Measurements from ENCODE around the gene POLR2F. TPM values are rescaled to one million over a fixed set of nuclear protein-coding genes. Genes with fewer than 3 reads are reported as not detected.
"Not testable (repeated sequence)": the region's sequence is repeated elsewhere in the genome, so short reads cannot be mapped to it uniquely, and the experiment has no call there.

POLR2F gene
- total and polyA plus RNA-seq, 5 experiments from 2014 or later: 38.0 to 172 (median 129) TPM

DNA sequence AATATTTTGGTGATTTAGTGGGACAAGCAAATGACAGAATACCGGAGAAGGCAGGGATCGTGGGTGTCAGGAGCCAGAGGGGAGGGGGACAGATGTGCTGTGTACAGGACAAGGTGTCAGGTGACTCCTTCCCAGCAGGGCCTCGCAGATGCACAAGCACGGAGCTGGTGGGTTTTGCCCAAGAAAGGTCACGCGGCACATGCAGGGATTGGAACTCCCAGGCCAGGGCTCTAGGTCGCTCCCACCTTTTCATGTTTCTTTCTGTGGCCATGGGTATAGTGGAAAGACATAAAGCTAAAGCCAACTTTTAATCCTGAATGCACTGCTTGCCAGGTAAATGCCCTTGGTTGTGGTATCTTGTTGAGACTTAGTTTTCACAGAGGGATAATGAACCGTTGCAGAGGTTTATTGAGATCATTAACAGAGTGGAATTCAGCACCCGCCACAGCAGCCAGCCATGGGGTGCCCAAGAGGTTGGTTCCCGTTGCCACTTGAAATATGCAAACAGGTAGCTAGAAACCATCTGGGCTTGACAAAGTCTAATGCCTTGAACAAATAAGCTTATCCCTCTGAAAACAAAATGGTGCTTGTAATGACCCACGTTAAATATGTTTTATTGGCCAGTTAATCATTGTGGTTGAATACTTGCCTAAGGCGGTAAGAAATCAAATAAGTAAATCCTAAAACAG is 10.2 kb upstream of the POLR2F start:
- Mint-ChIP-seq H3K4me3 (no peak overlapping the region), H3K9me3 (no peaks in the 10 kb centered on the region), H3K27ac (no peak overlapping the region), H3K36me3 (peaks cover 0 to 29% (median 6%) of the 10 kb centered on the region in 3 donors), H3K4me1 (peaks cover 0 to 3% (median 0%) of the 10 kb centered on the region in 4 donors), H3K27me3 (no peaks in the 10 kb centered on the region)
- POLR2A ChIA-PET: no interaction called here
- DNase-seq: no peak
- no peak for ATAC-seq

DNA sequence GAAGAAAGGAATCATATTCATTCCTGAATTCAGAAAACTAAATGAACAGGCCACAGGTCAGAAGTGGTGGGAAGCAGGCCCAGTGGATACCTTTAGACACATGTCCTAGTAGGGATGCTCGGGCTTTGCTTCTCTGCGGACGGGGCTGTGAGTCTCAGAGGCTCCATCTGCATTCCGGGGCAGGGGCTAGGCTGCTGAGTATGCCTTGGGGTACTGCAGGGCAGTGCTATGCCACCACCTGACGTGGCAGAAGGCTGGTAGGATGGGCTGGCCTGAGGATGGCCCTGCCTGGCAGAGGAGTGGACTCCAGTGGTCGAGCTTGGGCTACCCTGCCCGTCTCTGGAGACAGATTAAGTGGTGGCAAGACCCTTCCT is 9.7 kb upstream of the POLR2F start:
- ATAC-seq: no peak
- no peak overlapping the region for H3K4me3 Mint-ChIP-seq
- H3K9me3 Mint-ChIP-seq: no peaks in the 10 kb centered on the region
- H3K36me3 Mint-ChIP-seq: peaks cover 0 to 29% (median 6%) of the 10 kb centered on the region in 3 donors
- peaks cover 0 to 3% (median 0%) of the 10 kb centered on the region in 4 donors for H3K4me1 Mint-ChIP-seq
- POLR2A ChIA-PET: no interaction called here
- no peak overlapping the region for H3K27ac Mint-ChIP-seq
- H3K27me3 Mint-ChIP-seq: no peaks in the 10 kb centered on the region
- no peak for DNase-seq

DNA sequence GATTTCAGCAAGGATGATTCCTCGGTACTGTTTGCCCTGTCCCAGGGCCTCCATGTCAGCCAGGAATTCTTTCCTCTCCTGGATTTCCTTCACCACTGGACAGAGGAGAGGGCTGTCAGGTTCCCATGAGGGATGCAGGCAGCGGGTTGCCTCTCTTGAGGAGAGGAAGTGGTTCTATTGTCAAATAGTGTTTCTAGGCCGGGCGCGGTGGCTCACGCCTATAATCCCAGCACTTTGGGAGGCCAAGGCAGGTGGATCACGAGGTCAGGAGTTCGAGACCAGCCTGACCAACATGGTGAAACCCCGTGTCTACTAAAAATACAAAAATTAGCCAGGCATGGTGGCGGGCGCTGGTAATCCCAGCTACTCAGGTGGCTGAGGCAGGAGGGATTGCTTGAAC is 9.1 kb upstream of the POLR2F start:
- POLR2A ChIA-PET, H3K4me3 Mint-ChIP-seq, H3K27me3 Mint-ChIP-seq, H3K4me1 Mint-ChIP-seq, H3K27ac Mint-ChIP-seq, H3K9me3 Mint-ChIP-seq, DNase-seq, ATAC-seq: not testable (repeated sequence)
- peaks cover 0 to 26% (median 6%) of the 10 kb centered on the region in 3 donors for H3K36me3 Mint-ChIP-seq

DNA sequence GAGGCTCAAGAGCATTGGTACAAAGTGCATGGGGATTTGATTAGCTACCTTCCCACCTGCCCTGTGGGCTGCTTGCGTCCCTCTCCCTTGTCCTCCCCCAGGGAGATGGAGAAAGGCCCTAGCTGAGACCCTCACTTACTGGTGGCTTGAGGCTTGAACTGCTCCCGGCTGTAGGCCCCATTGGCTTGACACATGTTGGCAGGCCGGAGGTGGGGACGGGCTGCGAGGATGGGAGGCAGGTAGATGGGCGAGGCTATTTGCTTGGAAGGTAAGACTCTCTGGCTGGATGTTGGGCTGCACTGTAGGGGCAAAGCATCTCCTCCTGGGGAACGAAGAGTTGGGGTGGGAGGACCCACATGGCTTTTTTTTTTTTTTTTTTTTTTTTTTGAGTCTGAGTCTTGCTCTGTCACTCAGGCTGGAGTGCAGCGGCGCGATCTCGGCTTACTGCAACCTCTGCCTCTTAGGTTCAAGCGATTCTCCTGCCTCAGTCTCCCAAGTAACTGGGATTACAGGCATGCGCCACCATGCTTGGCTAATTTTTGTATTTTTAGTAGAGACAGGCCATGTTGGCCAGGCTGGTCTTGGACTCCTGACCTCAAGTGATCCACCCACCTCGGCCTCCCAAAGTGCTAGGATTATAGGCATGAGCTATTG is 6.2 kb upstream of the POLR2F start:
- H3K4me1 Mint-ChIP-seq, H3K36me3 Mint-ChIP-seq, H3K27me3 Mint-ChIP-seq, DNase-seq, H3K4me3 Mint-ChIP-seq, POLR2A ChIA-PET, H3K9me3 Mint-ChIP-seq, ATAC-seq: not testable (repeated sequence)
- H3K27ac Mint-ChIP-seq: peak overlapping the region in 1 of 10 donors; percentile 20

DNA sequence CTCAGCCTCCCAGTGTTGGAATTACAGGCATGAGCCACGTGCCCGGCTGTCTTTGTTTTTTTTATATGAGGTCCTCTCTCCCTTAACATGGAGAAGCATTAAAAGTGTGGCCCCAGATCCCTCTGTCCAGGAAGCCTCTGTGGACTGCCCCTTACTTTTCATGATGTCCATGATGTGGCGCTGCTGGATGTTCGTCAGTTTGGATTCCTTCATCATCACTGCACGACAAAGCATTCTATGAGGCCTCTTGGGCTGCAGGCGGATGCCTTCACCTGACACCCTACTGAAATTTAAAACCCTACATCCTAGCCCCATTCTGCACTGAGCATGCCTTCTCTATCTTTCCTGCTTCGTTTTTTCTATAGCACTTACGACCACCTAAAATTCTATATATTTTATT is 2.2 kb upstream of the POLR2F start:
- POLR2A ChIA-PET: no interaction called here
- H3K27me3 Mint-ChIP-seq: peaks cover 2 to 14% (median 9%) of the 10 kb centered on the region in 5 donors
- no peaks in the 10 kb centered on the region for H3K9me3 Mint-ChIP-seq
- peaks cover 18 to 31% (median 29%) of the 10 kb centered on the region in 4 donors for H3K4me1 Mint-ChIP-seq
- H3K4me3 Mint-ChIP-seq: peak overlapping the region in 4 of 10 donors; percentile 26 to 55 (median 46)
- no peak overlapping the region for H3K27ac Mint-ChIP-seq
- no peak for ATAC-seq
- H3K36me3 Mint-ChIP-seq: peaks cover 0 to 3% (median 2%) of the 10 kb centered on the region in 3 donors
- DNase-seq: no peak

DNA sequence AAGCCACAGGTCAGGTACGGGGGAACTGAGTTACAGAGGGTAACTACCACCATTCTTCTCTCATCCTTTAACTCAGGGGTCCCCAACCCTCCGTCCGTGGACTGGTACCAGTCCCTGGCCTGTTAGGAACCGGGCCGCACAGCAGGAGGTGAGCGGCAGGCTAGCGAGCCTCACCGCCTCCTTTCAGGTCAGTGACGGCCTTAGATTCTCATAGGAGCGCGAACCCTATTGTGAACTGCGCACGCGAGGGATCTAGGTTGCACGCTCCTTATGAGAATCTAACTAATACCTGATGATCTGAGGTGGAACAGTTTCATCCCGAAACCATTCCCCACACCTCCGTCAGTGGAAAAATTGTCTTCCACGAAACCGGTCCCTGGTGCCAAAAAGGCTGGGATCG is 870 bp upstream of the POLR2F start:
- Mint-ChIP-seq H3K36me3 (peaks cover 0 to 16% (median 5%) of the 10 kb centered on the region in 3 donors), H3K4me1 (peaks cover 23 to 42% (median 40%) of the 10 kb centered on the region in 4 donors), H3K27ac (peak overlapping the region in 7 of 10 donors; percentile 34 to 99 (median 98)), H3K27me3 (peaks cover 2 to 14% (median 9%) of the 10 kb centered on the region in 5 donors), H3K4me3 (peak overlapping the region; percentile 91 to 100 (median 100))
- POLR2A ChIA-PET: interaction anchor here (2.0 kb wide), 1 partner anchor 344 kb away, joined by 5 read pairs; the partner anchor contains the start of gene GGA1
- not testable (repeated sequence) for DNase-seq, H3K9me3 Mint-ChIP-seq, ATAC-seq

DNA sequence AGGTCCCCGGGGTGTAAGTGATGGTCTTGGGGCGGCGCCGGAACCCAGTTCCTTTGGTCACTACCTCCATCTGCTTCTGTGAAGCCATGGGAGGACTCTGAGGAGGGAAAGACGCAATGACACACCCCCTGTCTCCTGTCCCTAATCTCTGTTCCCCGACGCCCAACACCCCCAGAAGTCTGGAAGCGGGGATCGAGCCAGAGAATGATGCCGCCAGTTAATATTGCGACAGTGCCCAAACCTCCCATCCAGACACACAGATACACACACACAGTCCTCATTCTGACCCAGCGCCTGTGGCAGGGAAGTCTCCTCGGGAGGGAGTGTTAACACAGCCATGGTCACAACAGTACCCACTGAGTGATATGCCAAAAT is 450 bp upstream of the POLR2F start:
- Mint-ChIP-seq H3K9me3 (no peaks in the 10 kb centered on the region), H3K4me1 (peaks cover 25 to 46% (median 43%) of the 10 kb centered on the region in 4 donors), H3K27ac (peak overlapping the region; percentile 53 to 99 (median 98)), H3K4me3 (peak overlapping the region; percentile 91 to 100 (median 100)), H3K36me3 (peaks cover 0 to 20% (median 8%) of the 10 kb centered on the region in 3 donors), H3K27me3 (peaks cover 2 to 14% (median 9%) of the 10 kb centered on the region in 5 donors)
- DNase-seq: no peak
- POLR2A ChIA-PET: interaction anchor here (0.9 to 2.0 kb wide), 6 partner anchors 20 to 729 kb away, joined by 3 to 5 read pairs (median 4); partner anchors contain the start of genes ANKRD54, GGA1, MICALL1 and TOMM22
- ATAC-seq: peak; percentile 53 to 60

DNA sequence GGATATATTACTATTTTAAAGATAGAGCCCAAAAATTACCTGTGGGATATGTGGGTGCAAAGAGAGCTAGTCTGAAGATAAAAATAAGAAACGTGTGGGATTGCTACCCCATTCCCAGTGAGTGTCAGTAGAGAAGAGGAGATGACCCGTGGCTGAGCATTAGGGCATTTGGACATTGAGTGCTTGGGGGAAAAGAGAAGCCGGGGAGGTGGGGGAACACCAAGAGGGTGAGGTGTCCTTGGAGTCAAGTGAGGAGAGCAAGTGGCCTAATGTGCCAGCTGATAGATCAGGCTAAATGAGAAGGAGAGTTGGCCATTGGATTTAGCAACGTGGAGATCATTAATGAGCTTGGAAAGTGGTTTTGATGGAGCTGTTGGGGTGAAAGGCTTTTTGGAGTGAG is 1.2 kb downstream of the POLR2F start:
- Mint-ChIP-seq H3K4me1 (peaks cover 27 to 56% (median 47%) of the 10 kb centered on the region in 4 donors), H3K27me3 (peaks cover 2 to 14% (median 9%) of the 10 kb centered on the region in 5 donors), H3K36me3 (peaks cover 11 to 36% (median 14%) of the 10 kb centered on the region in 3 donors), H3K4me3 (peak overlapping the region; percentile 91 to 100 (median 100)), H3K9me3 (no peaks in the 10 kb centered on the region), H3K27ac (peak overlapping the region; percentile 0 to 99 (median 74))
- DNase-seq (no peak), ATAC-seq (no peak)
- POLR2A ChIA-PET: interaction anchor here (0.6 to 1.1 kb wide), 3 partner anchors 78 to 544 kb away, joined by 3 to 7 read pairs (median 6); no protein-coding TSS in a partner anchor

DNA sequence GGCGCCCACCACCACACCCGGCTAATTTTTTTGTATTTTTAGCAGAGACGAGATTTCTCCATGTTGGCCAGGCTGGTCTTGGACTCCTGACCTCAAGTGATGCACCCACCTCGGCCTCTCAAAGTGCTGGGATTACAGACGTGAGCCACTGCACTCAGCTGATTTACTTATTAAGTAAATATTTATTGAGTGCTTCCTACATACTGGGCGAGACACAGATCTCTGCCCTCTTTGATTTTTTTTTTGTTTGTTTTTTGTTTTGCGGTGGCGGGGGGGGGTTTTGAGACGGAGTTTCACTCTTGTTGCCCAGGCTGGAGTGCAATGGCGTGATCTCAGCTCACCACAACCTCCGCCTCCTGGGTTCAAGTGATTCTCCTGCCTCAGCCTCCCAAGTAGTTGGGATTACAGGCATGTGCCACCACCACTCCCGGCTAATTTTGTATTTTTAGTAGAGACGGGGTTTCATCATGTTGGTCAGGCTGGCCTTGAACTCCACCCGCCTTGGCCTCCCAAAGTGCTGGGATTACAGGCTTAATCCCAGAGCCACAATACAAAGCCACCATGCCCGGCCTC is 2.4 kb downstream of the POLR2F start:
- not testable (repeated sequence) for H3K27ac Mint-ChIP-seq, H3K9me3 Mint-ChIP-seq, ATAC-seq, H3K4me3 Mint-ChIP-seq, DNase-seq
- Mint-ChIP-seq H3K4me1 (peaks cover 27 to 56% (median 47%) of the 10 kb centered on the region in 4 donors), H3K27me3 (peaks cover 2 to 14% (median 9%) of the 10 kb centered on the region in 5 donors), H3K36me3 (peaks cover 11 to 49% (median 18%) of the 10 kb centered on the region in 3 donors)
- POLR2A ChIA-PET: interaction anchor here (0.7 kb wide), 1 partner anchor 106 kb away, joined by 3 read pairs; no protein-coding TSS in a partner anchor

DNA sequence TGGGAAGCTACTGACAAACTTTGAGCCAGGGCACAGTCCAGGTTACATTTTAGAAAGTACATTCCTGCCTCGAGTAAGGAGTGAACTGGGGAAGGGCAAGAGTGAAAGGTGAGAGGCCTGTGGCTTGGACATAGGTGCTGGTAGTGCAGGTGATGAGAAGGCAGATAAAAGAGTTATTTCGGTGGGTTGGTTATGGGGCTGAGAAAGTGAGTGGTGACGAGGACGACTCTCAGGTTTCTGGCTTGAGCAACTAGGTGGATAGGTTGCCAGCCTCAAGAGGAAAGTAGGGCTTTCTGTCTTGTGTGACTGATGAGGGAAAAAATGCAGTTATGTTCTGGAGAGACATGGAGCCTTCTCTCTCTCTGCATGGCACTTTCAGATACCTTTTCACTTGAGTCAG is 3.7 kb downstream of the POLR2F start:
- Mint-ChIP-seq H3K4me3 (peak overlapping the region in 2 of 10 donors; percentile 4 to 35), H3K36me3 (peaks cover 11 to 62% (median 23%) of the 10 kb centered on the region in 3 donors), H3K9me3 (no peaks in the 10 kb centered on the region), H3K4me1 (peaks cover 25 to 56% (median 46%) of the 10 kb centered on the region in 4 donors), H3K27ac (peak overlapping the region in 1 of 10 donors; percentile 86), H3K27me3 (peaks cover 2 to 8% (median 5%) of the 10 kb centered on the region in 5 donors)
- ATAC-seq: no peak
- no peak for DNase-seq
- POLR2A ChIA-PET: no interaction called here

DNA sequence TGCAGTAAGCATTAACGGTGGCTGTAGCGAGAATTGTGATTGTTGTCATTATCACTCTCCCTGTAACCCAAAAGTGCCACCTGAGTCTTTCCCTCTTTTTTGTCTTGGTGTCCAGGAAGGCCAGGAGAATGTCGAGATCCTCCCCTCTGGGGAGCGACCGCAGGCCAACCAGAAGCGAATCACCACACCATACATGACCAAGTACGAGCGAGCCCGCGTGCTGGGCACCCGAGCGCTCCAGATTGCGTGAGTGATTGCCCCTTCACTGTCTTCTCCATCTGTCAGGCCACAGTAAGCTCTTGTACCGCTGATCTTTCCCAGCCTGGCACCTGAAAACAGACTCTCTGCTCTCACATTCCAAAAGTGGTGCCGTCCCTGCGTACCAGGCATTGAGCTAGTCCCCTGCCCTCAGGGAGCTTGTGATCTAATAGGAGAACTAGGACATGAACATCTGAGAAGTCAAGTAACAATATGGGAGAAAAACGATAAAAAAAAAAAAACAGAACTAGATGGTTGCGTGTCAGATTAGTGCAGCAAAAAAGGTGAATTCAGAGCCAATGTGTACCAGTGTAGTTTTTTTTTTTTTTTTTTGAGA is 5.8 kb downstream of the POLR2F start:
- peak overlapping the region in 1 of 10 donors; percentile 15 for H3K27ac Mint-ChIP-seq
- no peaks in the 10 kb centered on the region for H3K27me3 Mint-ChIP-seq
- POLR2A ChIA-PET: interaction anchor here (0.5 to 0.8 kb wide), 3 partner anchors 115 to 1413 kb away, joined by 3 to 4 read pairs (median 3); no protein-coding TSS in a partner anchor
- no peak for DNase-seq
- peaks cover 11 to 76% (median 21%) of the 10 kb centered on the region in 3 donors for H3K36me3 Mint-ChIP-seq
- H3K9me3 Mint-ChIP-seq: no peaks in the 10 kb centered on the region
- no peak overlapping the region for H3K4me3 Mint-ChIP-seq
- no peak for ATAC-seq
- H3K4me1 Mint-ChIP-seq: peaks cover 18 to 38% (median 29%) of the 10 kb centered on the region in 4 donors

DNA sequence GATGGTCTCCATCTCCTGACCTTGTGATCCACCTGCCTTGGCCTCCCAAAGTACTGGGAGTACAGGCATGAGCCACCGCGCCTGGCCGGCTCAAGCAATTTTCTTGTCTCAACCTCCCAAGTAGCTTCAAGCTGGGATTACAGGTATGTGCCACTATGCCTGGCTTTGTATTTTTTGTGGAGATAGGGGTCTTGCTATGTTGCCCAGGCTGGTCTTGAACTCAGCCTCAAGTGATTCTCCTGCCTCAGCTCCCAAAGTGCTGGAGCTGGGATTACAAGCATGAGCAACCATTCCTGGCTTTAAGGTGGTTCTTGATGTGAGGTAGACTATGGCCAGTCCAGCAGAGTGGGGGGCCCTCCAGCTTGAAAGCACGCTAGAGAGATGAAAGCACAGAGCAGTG is 7.6 kb downstream of the POLR2F start:
- POLR2A ChIA-PET: no interaction called here
- peaks cover 11 to 38% (median 23%) of the 10 kb centered on the region in 4 donors for H3K4me1 Mint-ChIP-seq
- DNase-seq (no peak), ATAC-seq (no peak)
- no peaks in the 10 kb centered on the region for H3K27me3 Mint-ChIP-seq
- H3K4me3 Mint-ChIP-seq: no peak overlapping the region
- H3K27ac Mint-ChIP-seq: peak overlapping the region in 1 of 10 donors; percentile 45
- H3K9me3 Mint-ChIP-seq: no peaks in the 10 kb centered on the region
- peaks cover 11 to 81% (median 21%) of the 10 kb centered on the region in 3 donors for H3K36me3 Mint-ChIP-seq

Measured in naive thymus-derived CD8-positive, alpha-beta T cell (primary cell).